ENCODE measurements around the gene CD1E.
"Not testable (repeated sequence)": the region's sequence is repeated elsewhere in the genome, so short reads cannot be mapped to it uniquely, and the experiment has no call there.

DNA sequence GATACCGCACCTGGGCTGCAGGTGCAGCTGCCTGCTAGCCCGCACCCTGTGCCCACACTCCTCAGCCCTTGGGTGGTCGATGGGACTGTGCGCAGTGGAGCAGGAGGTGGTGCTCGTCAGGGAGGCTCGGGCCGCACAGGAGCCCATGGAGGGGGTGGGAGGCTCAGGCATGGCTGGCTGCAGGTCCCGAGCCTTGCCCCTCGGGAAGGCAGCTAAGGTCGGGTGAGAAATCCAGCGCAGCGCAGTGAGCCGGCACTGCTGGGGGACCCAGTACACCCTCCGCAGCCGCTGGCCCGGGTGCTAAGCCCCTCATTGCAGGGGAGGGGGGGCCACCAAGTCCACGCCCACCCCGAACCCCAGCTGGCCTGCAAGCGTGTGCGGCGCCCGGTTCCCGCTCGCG is 20.4 kb downstream of the CD1E start:
- TF ChIP-seq EP300 (IDR thresholded peaks at IDR 0.05) = not testable (repeated sequence)
- TF ChIP-seq, protein P1, sequence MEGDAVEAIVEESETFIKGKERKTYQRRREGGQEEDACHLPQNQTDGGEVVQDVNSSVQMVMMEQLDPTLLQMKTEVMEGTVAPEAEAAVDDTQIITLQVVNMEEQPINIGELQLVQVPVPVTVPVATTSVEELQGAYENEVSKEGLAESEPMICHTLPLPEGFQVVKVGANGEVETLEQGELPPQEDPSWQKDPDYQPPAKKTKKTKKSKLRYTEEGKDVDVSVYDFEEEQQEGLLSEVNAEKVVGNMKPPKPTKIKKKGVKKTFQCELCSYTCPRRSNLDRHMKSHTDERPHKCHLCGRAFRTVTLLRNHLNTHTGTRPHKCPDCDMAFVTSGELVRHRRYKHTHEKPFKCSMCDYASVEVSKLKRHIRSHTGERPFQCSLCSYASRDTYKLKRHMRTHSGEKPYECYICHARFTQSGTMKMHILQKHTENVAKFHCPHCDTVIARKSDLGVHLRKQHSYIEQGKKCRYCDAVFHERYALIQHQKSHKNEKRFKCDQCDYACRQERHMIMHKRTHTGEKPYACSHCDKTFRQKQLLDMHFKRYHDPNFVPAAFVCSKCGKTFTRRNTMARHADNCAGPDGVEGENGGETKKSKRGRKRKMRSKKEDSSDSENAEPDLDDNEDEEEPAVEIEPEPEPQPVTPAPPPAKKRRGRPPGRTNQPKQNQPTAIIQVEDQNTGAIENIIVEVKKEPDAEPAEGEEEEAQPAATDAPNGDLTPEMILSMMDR (IDR thresholded peaks at IDR 0.05) = not testable (repeated sequence)
